ENCODE data around the gene ST6GAL1.
"Not testable (repeated sequence)": the region's sequence is repeated elsewhere in the genome, so short reads cannot be mapped to it uniquely, and the experiment has no call there.

ST6GAL1 gene

DNA sequence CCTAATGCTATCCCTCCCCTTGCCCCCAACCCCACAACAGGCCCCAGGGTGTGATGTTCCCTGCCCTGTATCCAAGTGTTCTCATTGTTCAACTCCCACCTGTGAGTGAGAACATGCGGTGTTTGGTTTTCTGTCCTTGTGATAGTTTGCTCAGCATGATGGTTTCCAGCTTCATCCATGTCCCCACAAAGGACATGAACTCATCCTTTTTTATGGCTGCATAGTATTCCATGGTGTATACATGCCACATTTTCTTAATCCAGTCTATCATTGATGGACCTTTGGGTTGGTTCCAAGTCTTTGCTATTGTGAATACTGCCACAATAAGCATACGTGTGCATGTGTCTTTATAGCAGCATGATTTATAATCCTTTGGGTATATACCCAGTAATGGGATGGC is 122.1 kb downstream of the ST6GAL1 start:
- not testable (repeated sequence) for H3K36me3 ChIP-seq (ENCODE audit: insufficient read depth, low read length); H3K9me3 ChIP-seq (ENCODE audit: low read length); H3K4me3 ChIP-seq (ENCODE audit: low read length); H2AFZ ChIP-seq (ENCODE audit: low read depth, low read length); H3K4me1 ChIP-seq (ENCODE audit: insufficient read depth, low read length); H3K27me3 ChIP-seq (ENCODE audit: insufficient read depth, low read length)

DNA sequence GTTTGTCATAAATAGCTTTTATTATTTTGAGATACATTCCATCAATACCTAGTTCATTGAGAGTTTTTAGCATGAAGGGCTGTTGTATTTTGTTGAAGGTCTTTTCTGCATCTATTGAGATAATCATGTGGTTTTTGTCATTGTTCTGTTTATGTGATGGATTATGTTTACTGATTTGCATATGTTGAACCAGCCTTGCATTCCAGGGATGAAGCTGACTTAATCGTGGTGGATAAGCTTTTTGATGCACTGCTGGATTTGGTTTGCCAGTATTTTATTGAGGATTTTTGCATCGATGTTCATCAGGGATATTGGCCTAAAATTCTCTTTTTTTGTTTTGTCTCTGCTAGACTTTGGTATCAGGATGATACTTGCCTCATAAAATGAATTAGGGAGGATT is 124.1 kb downstream of the ST6GAL1 start:
- not testable (repeated sequence) for H3K27me3 ChIP-seq (ENCODE audit: insufficient read depth, low read length); H3K36me3 ChIP-seq (ENCODE audit: insufficient read depth, low read length); H3K9me3 ChIP-seq (ENCODE audit: low read length); H2AFZ ChIP-seq (ENCODE audit: low read depth, low read length); H3K4me1 ChIP-seq (ENCODE audit: insufficient read depth, low read length); H3K4me3 ChIP-seq (ENCODE audit: low read length)

DNA sequence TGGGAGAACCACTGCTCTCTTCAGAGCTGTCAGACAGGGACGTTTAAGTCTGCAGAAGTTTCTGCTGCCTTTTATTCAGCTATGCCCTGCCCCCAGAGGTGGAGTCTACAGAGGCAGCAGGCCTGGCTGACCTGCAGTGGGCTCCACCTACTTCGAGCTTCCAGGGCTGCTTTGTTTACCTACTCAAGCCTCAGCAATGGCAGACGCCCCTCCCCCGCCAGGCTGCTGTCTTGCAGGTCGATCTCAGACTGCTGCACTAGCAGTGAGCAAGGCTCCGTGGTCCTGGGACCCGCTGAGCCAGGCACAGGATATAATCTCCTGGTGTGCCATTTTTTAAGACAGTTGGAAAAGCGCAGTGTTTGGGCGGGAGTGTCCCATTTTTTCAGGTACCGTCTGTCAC is 127.5 kb downstream of the ST6GAL1 start:
- not testable (repeated sequence) for H3K36me3 ChIP-seq (ENCODE audit: insufficient read depth, low read length); H2AFZ ChIP-seq (ENCODE audit: low read depth, low read length); H3K4me1 ChIP-seq (ENCODE audit: insufficient read depth, low read length); H3K27me3 ChIP-seq (ENCODE audit: insufficient read depth, low read length); H3K9me3 ChIP-seq (ENCODE audit: low read length); H3K4me3 ChIP-seq (ENCODE audit: low read length)

DNA sequence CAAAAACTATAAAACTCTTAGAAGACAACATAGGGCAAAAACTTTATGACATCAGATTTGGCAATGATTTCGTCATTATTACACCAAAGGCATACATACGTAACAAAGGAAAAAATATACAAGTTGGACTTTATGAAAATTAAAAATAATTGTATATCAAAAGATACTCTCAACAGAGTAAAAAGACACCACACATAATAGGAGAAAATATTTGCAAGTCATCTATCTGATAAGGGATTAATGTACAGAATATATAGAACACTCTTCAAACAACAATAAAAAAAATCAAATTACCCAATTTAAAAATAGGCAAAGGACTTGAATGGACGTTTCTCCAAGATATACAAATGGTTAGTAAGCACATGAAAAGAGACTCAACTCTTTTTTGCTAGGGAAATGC is 131.4 kb downstream of the ST6GAL1 start:
- H3K36me3 ChIP-seq (ENCODE audit: insufficient read depth, low read length), result no peaks in the 10 kb centered on the region
- no peak overlapping the region for H2AFZ ChIP-seq (ENCODE audit: low read depth, low read length)
- no peaks in the 10 kb centered on the region for H3K27me3 ChIP-seq (ENCODE audit: insufficient read depth, low read length)
- peaks cover 10% of the 10 kb centered on the region for H3K9me3 ChIP-seq (ENCODE audit: low read length)
- no peak overlapping the region for H3K4me3 ChIP-seq (ENCODE audit: low read length)
- no peaks in the 10 kb centered on the region for H3K4me1 ChIP-seq (ENCODE audit: insufficient read depth, low read length)

DNA sequence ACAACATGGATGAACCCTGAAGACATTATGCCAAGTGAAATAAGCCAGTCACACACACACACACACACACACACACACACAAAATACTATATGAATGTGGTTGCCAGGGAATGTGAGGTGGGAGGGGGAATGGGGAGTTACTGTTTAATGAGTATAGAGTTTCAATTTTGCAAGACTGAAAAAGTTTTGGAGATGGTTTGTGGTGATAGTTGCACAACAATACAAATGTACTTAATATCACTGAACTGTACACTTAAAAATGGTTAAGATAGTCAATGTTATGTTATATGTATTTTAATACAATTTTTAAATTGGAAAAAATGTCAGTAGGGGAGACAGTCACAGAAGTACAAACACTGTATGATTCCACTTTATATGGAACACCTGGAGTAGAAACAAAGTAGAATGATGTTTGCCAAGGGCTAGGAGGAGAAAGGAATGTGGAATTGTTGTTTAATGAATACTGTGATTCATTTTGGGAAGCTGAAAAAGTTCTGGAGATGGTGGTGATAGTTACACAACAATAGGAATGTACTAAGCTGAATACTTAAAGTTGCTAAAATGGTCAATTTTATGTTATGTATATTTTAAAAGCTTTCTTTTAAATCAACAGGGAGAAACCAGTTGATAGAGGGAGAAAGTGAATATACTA is 132.3 kb downstream of the ST6GAL1 start:
- Histone ChIP-seq H3K4me3 (ENCODE audit: low read length) (no peak overlapping the region), H2AFZ (ENCODE audit: low read depth, low read length) (no peak overlapping the region), H3K36me3 (ENCODE audit: insufficient read depth, low read length) (no peaks in the 10 kb centered on the region), H3K4me1 (ENCODE audit: insufficient read depth, low read length) (no peaks in the 10 kb centered on the region), H3K9me3 (ENCODE audit: low read length) (peaks cover 10% of the 10 kb centered on the region), H3K27me3 (ENCODE audit: insufficient read depth, low read length) (no peaks in the 10 kb centered on the region)

DNA sequence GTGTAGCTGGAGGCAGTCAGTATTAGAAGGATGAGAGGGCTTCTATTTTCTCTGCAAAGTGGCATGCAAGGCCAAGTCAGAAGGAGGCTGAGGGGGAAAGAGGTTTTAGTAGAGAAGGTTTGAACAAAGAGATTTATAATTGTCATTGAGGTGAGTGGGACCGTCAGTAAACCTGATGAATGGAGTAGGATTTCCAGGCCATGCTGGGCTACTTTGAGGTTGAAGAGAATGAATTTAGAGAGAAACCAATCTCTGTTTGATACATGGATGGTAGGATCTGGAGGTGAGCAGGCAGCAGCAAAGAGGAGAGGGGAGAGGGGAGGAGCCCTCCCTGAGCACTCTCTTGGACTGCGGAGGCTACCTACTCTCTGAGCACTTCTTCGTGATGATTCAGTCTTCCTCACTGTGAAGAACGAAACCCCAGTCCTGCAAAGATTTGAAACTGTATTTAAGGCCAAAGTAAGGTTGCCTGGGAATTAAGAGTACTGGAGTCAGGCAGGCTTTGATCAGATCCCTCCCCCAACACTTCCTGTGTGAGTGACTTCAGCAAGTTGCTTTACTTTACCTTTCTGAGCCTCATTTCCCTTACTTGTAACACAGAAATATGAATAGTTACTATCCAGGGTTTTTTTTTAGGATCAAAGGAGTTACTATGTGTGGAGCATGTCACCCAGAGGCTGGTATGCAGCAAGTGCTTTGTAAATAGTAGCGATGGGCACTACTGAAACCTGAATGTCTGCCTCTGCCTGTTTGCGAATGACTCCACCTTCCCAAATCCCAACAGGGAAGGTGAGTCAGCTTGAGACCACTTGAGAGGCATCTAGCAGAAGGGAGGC is 133.2 kb downstream of the ST6GAL1 start:
- H3K36me3 ChIP-seq (ENCODE audit: insufficient read depth, low read length), result no peaks in the 10 kb centered on the region
- no peak overlapping the region for H2AFZ ChIP-seq (ENCODE audit: low read depth, low read length)
- H3K9me3 ChIP-seq (ENCODE audit: low read length), result peaks cover 6% of the 10 kb centered on the region
- no peaks in the 10 kb centered on the region for H3K27me3 ChIP-seq (ENCODE audit: insufficient read depth, low read length)
- H3K4me3 ChIP-seq (ENCODE audit: low read length), result no peak overlapping the region
- H3K4me1 ChIP-seq (ENCODE audit: insufficient read depth, low read length), result no peaks in the 10 kb centered on the region

DNA sequence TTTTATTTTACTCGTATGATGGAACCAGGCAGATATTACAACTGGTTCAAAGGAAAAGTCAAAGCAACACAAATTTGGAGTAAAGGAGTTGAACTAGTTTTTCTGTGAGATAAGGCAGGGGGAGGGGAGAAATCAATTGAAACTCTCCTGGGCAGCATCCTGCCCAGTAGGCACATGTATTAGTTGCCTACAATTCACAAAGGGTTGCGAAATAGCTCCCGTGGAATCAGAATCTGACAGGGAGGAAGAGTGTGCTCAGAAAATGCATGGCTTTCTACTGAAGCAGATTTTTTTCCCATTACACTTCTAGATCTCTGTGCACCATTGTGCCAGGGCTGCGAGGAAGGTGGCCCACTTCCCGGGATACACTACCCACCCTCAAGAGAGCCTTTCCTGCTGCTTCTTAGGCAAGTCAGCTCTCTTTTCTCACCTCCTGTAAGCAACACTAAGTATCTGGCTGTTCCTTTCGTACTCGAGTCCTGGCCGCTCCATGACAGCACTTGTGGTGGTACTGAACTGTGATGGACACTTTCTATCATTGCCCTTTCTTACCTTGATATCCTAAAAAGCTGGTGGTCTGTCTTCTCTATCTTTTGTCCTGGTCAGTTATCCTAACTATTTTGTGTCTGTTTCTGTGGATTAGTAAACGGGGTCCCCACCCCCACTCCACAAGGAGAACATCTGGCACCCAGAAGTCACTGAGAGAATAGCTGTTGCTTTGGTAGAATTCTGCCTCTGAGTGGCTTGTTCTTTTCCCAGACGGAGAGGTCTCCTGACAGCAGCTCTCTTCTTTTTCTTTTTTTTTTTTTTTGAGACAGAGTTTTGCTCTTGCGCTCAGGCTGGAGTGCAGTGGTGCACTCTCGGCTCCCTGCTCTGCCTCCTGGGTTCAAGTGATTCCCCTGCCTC is 134.1 kb downstream of the ST6GAL1 start:
- Histone ChIP-seq H3K9me3 (ENCODE audit: low read length) (no peaks in the 10 kb centered on the region), H3K4me3 (ENCODE audit: low read length) (no peak overlapping the region), H2AFZ (ENCODE audit: low read depth, low read length) (no peak overlapping the region), H3K4me1 (ENCODE audit: insufficient read depth, low read length) (no peaks in the 10 kb centered on the region), H3K36me3 (ENCODE audit: insufficient read depth, low read length) (no peaks in the 10 kb centered on the region), H3K27me3 (ENCODE audit: insufficient read depth, low read length) (no peaks in the 10 kb centered on the region)

DNA sequence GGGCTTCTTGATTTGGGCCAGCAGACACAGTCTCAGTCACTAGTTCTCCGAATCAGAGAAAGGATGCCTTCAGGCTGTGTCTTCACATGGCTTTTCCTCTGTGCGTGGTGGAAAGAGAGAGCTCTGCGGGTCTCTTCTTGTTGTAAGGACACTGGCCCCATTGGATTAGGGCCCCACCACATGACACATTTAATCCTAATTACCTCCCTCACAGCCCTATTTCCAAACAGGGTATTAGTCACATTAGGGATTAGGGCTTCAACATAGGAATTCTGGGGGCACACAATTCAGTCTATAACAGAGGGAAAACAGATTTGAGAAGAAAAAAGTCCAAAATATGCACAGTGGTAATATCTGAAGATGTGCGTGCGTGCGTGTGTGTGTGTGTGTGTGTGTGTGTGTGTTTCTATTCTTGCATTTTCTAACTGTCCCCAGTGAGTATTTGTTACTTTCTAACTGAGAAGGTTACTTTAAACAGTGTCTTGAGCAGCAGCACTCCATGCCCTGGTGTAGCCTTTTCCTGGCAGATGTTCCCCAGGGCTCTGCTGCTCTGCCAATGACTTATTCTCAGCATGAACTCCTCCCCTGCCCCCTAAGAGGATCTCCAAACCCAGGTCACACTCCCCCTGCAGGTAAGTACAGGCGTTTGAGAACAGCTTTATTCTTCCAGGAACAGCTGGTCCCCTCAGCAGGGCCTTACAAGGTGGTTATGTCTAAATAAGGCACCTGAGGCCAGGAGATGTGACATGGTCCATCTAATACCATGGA is 136.1 kb downstream of the ST6GAL1 start:
- H3K36me3 ChIP-seq (ENCODE audit: insufficient read depth, low read length), result no peaks in the 10 kb centered on the region
- H3K4me1 ChIP-seq (ENCODE audit: insufficient read depth, low read length), result no peaks in the 10 kb centered on the region
- H2AFZ ChIP-seq (ENCODE audit: low read depth, low read length), result no peak overlapping the region
- H3K27me3 ChIP-seq (ENCODE audit: insufficient read depth, low read length), result no peaks in the 10 kb centered on the region
- no peak overlapping the region for H3K4me3 ChIP-seq (ENCODE audit: low read length)
- no peaks in the 10 kb centered on the region for H3K9me3 ChIP-seq (ENCODE audit: low read length)

DNA sequence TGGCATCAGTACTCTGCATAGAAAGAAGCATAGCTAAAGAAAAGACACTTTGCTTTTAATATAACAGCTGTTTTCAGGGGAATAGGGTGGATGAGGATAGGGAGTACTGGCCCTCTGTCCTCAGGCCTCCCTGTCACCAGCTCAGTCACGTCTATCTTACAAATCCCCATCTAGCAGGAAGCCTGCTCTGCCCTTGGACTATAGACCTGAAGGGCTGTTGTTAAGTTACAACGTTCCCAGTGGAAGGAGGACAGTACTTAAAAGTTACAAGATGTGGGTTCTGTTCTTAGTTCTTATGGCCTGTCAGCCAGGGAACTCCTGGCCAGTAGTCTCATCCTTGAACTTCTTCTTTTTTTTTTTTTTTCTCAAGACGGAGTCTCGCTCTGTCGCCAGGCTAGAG is 138.5 kb downstream of the ST6GAL1 start:
- Histone ChIP-seq H3K27me3 (ENCODE audit: insufficient read depth, low read length) (no peaks in the 10 kb centered on the region), H2AFZ (ENCODE audit: low read depth, low read length) (no peak overlapping the region), H3K9me3 (ENCODE audit: low read length) (no peaks in the 10 kb centered on the region), H3K4me1 (ENCODE audit: insufficient read depth, low read length) (peaks cover 8% of the 10 kb centered on the region), H3K36me3 (ENCODE audit: insufficient read depth, low read length) (no peaks in the 10 kb centered on the region), H3K4me3 (ENCODE audit: low read length) (no peak overlapping the region)

DNA sequence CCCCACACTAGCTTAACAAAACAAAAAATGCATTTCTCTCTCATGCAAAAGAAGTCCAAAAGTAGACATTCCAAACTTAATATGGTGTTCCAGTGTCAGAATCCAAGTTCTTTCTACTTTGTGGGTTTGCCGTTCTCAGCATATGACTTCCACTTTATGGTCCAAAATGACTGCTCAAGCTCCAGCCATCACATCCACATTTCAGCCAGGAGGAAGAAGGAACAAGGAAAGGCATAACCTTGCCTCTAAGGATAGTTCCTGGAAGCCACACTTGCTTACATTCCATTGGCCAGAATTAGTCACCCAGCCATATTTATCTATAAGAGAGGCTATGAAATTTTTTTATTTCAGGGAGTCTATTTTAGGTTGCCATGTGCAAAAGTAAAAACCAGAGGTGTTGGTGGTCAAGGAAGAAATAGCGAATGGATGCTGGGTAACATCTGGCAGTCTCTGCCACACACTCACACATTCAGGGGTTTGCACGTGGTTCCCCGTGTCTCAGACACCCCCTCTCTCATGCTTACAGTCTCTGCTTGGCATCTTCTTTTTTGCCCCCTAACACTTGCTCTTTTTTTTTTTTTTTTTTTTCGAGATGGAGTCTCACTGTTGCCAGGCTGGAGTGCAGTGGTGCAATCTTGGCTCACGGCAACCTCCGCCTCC is 139.7 kb downstream of the ST6GAL1 start:
- Histone ChIP-seq H3K27me3 (ENCODE audit: insufficient read depth, low read length) (no peaks in the 10 kb centered on the region), H2AFZ (ENCODE audit: low read depth, low read length) (no peak overlapping the region), H3K4me3 (ENCODE audit: low read length) (no peak overlapping the region), H3K36me3 (ENCODE audit: insufficient read depth, low read length) (no peaks in the 10 kb centered on the region), H3K4me1 (ENCODE audit: insufficient read depth, low read length) (peaks cover 8% of the 10 kb centered on the region), H3K9me3 (ENCODE audit: low read length) (no peaks in the 10 kb centered on the region)

DNA sequence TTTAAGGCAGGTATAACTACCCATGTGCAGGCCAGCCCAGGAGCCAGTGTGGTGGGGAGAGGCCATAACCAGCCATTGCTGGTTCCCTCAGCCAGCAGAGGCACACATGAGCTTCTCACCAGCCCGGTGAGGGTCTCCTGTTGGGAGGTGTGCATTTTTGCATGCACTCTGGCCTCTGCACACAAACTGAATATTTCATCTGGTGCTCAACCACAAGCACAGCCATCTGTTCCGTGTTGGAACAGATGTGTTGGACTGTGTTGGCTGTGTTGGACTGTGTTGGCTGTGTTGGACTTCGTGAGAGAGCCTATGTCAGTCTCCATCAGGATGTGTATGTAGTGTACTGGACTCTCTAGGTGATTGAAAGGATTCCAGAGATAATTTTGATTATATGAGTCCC is 141.8 kb downstream of the ST6GAL1 start:
- peaks cover 8% of the 10 kb centered on the region for H3K4me1 ChIP-seq (ENCODE audit: insufficient read depth, low read length)
- no peak overlapping the region for H3K4me3 ChIP-seq (ENCODE audit: low read length)
- H3K9me3 ChIP-seq (ENCODE audit: low read length), result no peaks in the 10 kb centered on the region
- peaks cover 3% of the 10 kb centered on the region for H3K36me3 ChIP-seq (ENCODE audit: insufficient read depth, low read length)
- no peaks in the 10 kb centered on the region for H3K27me3 ChIP-seq (ENCODE audit: insufficient read depth, low read length)
- no peak overlapping the region for H2AFZ ChIP-seq (ENCODE audit: low read depth, low read length)

DNA sequence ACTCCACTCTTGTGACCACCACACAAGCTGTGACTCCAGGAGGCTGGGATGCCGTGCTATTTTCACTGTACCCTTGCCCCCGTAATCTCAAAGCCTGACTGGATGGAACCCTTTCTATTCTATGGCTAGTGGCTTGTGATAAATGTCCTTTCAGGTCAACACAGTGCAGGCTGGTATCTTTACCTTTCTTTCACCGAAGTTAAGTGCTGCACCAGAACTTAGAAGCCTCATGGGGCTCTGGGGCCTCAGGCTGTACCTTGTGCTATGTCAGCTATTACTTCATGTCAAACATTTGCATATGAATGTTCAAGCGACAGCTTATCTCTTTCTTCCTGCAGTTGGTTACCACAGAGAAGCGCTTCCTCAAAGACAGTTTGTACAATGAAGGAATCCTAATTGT is 142.2 kb downstream of the ST6GAL1 start:
- peaks cover 8% of the 10 kb centered on the region for H3K4me1 ChIP-seq (ENCODE audit: insufficient read depth, low read length)
- H3K36me3 ChIP-seq (ENCODE audit: insufficient read depth, low read length), result peaks cover 3% of the 10 kb centered on the region
- H2AFZ ChIP-seq (ENCODE audit: low read depth, low read length), result no peak overlapping the region
- H3K9me3 ChIP-seq (ENCODE audit: low read length), result no peaks in the 10 kb centered on the region
- H3K4me3 ChIP-seq (ENCODE audit: low read length), result no peak overlapping the region
- no peaks in the 10 kb centered on the region for H3K27me3 ChIP-seq (ENCODE audit: insufficient read depth, low read length)

Data from neuron (in vitro differentiated cells).